ENCODE data around the gene PHF12. TPM values are rescaled to one million over a fixed set of nuclear protein-coding genes. Genes with fewer than 3 reads are reported as not detected.

The PHF12 gene
- total and polyA plus RNA-seq, 2 of the 13 experiments (the other 11 are each of a cell fraction or from before 2014, with no cell fraction given): 9.8 to 17.1 TPM

DNA sequence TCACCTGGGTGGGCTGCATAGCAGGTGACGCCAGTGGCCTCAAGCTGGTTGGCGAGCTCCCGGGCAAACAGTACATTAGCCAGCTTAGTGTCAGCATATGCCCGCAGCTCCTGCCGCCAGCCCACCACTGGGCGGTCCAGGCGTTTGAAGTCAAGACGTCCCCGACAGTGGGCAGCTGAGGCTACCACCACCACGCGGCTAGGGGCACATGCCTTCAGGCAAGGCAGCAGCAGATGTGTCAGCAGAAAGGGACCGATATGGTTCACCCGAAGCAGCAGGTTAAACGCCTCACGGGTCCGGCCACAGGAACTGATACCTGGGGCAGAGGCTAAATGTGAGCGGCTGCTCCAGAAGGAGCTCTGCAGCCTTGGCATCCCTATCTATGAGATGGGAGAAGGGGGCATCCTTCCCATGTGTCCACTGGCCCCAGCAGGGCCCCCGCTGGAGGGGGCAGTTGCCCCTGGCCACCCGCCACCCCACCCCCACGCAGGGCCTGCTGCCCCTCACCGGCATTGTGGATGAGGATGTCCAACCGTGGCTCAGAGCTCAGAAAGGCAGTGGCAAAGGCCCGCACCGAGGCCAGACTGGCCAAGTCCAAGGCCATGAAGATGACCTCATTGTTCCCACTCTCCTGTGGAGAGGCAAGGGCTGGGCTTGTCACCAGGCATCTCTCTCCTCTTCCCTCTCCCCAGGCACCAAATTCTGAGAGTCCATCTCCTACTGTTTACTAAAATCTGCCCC lies 50.2 kb downstream of the PHF12 start (continued):
- TF ChIP-seq, protein P1, sequence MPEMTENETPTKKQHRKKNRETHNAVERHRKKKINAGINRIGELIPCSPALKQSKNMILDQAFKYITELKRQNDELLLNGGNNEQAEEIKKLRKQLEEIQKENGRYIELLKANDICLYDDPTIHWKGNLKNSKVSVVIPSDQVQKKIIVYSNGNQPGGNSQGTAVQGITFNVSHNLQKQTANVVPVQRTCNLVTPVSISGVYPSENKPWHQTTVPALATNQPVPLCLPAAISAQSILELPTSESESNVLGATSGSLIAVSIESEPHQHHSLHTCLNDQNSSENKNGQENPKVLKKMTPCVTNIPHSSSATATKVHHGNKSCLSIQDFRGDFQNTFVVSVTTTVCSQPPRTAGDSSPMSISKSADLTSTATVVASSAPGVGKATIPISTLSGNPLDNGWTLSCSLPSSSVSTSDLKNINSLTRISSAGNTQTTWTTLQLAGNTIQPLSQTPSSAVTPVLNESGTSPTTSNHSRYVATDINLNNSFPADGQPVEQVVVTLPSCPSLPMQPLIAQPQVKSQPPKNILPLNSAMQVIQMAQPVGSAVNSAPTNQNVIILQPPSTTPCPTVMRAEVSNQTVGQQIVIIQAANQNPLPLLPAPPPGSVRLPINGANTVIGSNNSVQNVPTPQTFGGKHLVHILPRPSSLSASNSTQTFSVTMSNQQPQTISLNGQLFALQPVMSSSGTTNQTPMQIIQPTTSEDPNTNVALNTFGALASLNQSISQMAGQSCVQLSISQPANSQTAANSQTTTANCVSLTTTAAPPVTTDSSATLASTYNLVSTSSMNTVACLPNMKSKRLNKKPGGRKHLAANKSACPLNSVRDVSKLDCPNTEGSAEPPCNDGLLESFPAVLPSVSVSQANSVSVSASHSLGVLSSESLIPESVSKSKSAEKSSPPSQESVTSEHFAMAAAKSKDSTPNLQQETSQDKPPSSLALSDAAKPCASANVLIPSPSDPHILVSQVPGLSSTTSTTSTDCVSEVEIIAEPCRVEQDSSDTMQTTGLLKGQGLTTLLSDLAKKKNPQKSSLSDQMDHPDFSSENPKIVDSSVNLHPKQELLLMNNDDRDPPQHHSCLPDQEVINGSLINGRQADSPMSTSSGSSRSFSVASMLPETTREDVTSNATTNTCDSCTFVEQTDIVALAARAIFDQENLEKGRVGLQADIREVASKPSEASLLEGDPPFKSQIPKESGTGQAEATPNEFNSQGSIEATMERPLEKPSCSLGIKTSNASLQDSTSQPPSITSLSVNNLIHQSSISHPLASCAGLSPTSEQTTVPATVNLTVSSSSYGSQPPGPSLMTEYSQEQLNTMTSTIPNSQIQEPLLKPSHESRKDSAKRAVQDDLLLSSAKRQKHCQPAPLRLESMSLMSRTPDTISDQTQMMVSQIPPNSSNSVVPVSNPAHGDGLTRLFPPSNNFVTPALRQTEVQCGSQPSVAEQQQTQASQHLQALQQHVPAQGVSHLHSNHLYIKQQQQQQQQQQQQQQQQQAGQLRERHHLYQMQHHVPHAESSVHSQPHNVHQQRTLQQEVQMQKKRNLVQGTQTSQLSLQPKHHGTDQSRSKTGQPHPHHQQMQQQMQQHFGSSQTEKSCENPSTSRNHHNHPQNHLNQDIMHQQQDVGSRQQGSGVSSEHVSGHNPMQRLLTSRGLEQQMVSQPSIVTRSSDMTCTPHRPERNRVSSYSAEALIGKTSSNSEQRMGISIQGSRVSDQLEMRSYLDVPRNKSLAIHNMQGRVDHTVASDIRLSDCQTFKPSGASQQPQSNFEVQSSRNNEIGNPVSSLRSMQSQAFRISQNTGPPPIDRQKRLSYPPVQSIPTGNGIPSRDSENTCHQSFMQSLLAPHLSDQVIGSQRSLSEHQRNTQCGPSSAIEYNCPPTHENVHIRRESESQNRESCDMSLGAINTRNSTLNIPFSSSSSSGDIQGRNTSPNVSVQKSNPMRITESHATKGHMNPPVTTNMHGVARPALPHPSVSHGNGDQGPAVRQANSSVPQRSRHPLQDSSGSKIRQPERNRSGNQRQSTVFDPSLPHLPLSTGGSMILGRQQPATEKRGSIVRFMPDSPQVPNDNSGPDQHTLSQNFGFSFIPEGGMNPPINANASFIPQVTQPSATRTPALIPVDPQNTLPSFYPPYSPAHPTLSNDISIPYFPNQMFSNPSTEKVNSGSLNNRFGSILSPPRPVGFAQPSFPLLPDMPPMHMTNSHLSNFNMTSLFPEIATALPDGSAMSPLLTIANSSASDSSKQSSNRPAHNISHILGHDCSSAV (CRISPR knock-in tag; IDR thresholded peaks at IDR 0.05; ENCODE audit: borderline replicate concordance): no peak

DNA sequence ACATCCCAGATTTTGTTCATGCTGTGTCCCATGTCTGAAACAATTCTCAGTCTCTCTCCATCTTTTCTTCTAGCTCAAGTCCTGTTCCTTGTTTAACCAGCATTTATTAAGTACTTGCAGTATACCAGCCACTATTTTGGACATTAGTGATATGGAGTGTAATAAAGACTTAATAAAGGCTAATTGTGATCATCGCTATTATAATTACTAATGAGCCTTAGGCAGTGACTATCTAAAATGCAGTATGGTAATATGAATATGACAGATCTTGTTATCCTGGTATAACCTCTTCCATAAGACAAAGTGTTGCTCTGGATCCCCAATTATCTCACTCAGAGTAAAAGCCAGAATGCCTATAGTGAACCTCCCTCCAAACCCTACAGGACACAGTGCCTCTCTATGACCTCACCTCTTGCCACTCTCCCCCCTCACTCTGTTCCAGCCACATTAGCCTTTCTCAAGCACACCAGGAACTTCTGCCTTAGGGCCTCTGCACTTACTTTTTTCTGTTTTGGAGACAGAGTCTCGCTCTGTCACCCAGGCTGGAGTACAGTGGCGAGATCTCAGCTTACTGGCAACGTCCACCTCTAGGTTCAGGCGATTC lies 52.0 kb downstream of the PHF12 start:
- no peak for DNase-seq (ENCODE audit: low spot score)
- ATAC-seq: no peak
- H3K9ac ChIP-seq (ENCODE audit: insufficient read depth, low read depth, low read length): no peak overlapping the region
- H3K79me2 ChIP-seq (ENCODE audit: insufficient read depth, low read length): peaks cover 28% of the 10 kb centered on the region
- H3K27me3 ChIP-seq (ENCODE audit: control insufficient read depth in 1 of 2, insufficient read depth in 2 of 2, low read length in 2 of 2): no peaks in the 10 kb centered on the region; a peak in 1 of 5 replicates
- no peak overlapping the region for H2AFZ ChIP-seq (ENCODE audit: low read length)
- POLR2A ChIA-PET: interaction anchor here (1.0 to 3.5 kb wide), 4 partner anchors 35 to 172 kb away, joined by 3 to 14 read pairs (median 3); no protein-coding TSS in a partner anchor
- H3K4me2 ChIP-seq (ENCODE audit: low read depth, low read length): no peak overlapping the region
- H3K27ac ChIP-seq (ENCODE audit: extremely low read length, insufficient read depth, low read length): no peak overlapping the region
- CTCF ChIA-PET (ENCODE audit: low intra/inter-chr PET ratio, low total read pairs): no interaction called here
- no peaks in the 10 kb centered on the region; the same call in none of the 2 replicates for H4K20me1 ChIP-seq (ENCODE audit: insufficient read depth, low read length)
- 100% methylated on average over 5 of the region's 5 CpGs for WGBS (ENCODE audit: low lambda C conversion rate)
- H3K9me3 ChIP-seq (ENCODE audit: low read length): no peaks in the 10 kb centered on the region
- peaks cover 47% of the 10 kb centered on the region for H3K4me1 ChIP-seq (ENCODE audit: insufficient read depth, low read length)
- in situ Hi-C loops (cut with HindIII; ENCODE audit: extremely low pct_ligation_motif_present, low pct_unique_long_range_greater_than_20kb): loop anchor here (25.0 kb wide), 1 partner anchor 262 kb away; the partner anchor contains the start of gene BLTP2
- peaks cover 0 to 5% of the 10 kb centered on the region in 2 experiments; a peak in 1 of 5 replicates for H3K36me3 ChIP-seq (replicated peaks in 1 of 2; ENCODE audit: control insufficient read depth in 1 of 2, insufficient read depth in 2 of 2, low read length in 2 of 2)
- intact Hi-C loops (cut with micrococcal nuclease; ENCODE audit: unreplicated experiment): loop anchor here (5.0 kb wide), 1 partner anchor 137 kb away; no protein-coding TSS in a partner anchor
- no peak overlapping the region for H3K4me3 ChIP-seq (replicated peaks in 1 of 3; ENCODE audit: insufficient read depth in 1 of 3, low read depth in 2 of 3, low read length in 3 of 3)
- no peak for FAIRE-seq
- no TSS peak for BruUV-seq (replicated peaks)
- TF ChIP-seq ZNF720 (CRISPR knock-in tag; IDR thresholded peaks at IDR 0.05): no peak
- TF ChIP-seq RFXAP (CRISPR knock-in tag; IDR thresholded peaks at IDR 0.05; ENCODE audit: borderline replicate concordance): no peak
- TF ChIP-seq, protein P2, sequence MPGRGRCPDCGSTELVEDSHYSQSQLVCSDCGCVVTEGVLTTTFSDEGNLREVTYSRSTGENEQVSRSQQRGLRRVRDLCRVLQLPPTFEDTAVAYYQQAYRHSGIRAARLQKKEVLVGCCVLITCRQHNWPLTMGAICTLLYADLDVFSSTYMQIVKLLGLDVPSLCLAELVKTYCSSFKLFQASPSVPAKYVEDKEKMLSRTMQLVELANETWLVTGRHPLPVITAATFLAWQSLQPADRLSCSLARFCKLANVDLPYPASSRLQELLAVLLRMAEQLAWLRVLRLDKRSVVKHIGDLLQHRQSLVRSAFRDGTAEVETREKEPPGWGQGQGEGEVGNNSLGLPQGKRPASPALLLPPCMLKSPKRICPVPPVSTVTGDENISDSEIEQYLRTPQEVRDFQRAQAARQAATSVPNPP (CRISPR knock-in tag; IDR thresholded peaks at IDR 0.05): no peak
- no peak for TF ChIP-seq ZNF367 (CRISPR knock-in tag; IDR thresholded peaks at IDR 0.05; ENCODE audit: borderline replicate concordance)
- no peak for TF ChIP-seq ZNF598 (CRISPR knock-in tag; IDR thresholded peaks at IDR 0.05; ENCODE audit: borderline replicate concordance)
- no peak for TF ChIP-seq ZZZ3 (CRISPR knock-in tag; IDR thresholded peaks at IDR 0.05; ENCODE audit: borderline replicate concordance)
- no peak for TF ChIP-seq NCOA1 (CRISPR knock-in tag; IDR thresholded peaks at IDR 0.05)
- TF ChIP-seq, protein P3, sequence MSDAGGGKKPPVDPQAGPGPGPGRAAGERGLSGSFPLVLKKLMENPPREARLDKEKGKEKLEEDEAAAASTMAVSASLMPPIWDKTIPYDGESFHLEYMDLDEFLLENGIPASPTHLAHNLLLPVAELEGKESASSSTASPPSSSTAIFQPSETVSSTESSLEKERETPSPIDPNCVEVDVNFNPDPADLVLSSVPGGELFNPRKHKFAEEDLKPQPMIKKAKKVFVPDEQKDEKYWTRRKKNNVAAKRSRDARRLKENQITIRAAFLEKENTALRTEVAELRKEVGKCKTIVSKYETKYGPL (CRISPR knock-in tag; IDR thresholded peaks at IDR 0.05): no peak
- TF ChIP-seq U2AF1 (optimal IDR thresholded peaks at IDR 0.05; ENCODE audit: low read depth, low read length): no peak
